Liver (tissue), 3 donors: ENCODE measurements around the gene NOC4L.

Source experiments
- ATF3 ChIP-seq: IDR thresholded peaks from 2 replicates; pipeline ENCODE4 v1.6.1; 2016; ENCODE audit warnings: antibody characterized with exemption
- CTCF ChIP-seq: fragments of 150-350 bp; IDR thresholded peaks from 2 replicates; pipeline ENCODE4 v1.5.1; 2017; ENCODE audit warnings: improper control_type of control experiment, low read depth, low read length; ENCODE audit not compliant: missing input control
- FOXA1 ChIP-seq: IDR thresholded peaks from 2 replicates; pipeline ENCODE4 v1.6.1; 2016; ENCODE audit warnings: antibody characterized with exemption
- RAD21 ChIP-seq, 2 donors: IDR thresholded peaks; 2 replicates each; pipeline ENCODE4 v1.6.1; 2016; ENCODE audit warnings: antibody characterized with exemption in 2 of 2, mild to moderate bottlenecking in 2 of 2
- REST ChIP-seq: IDR thresholded peaks from 2 replicates; pipeline ENCODE4 v1.6.1; 2016; ENCODE audit warnings: antibody characterized with exemption, mild to moderate bottlenecking
- RXRA ChIP-seq, 2 donors: IDR thresholded peaks; 2 replicates each; pipeline ENCODE4 v1.6.1; 2017 to 2018; ENCODE audit warnings: antibody characterized with exemption in 2 of 2, mild to moderate bottlenecking in 1 of 2
- SP1 ChIP-seq: IDR thresholded peaks from 2 replicates; pipeline ENCODE4 v1.6.1; 2018; ENCODE audit warnings: antibody characterized with exemption, mild to moderate bottlenecking
- TAF1 ChIP-seq: conservative IDR thresholded peaks from 2 replicates; pipeline ENCODE4 v1.6.1; 2016; ENCODE audit warnings: antibody characterized with exemption, mild to moderate bottlenecking
- YY1 ChIP-seq: IDR thresholded peaks from 2 replicates; pipeline ENCODE4 v1.6.1; 2016; ENCODE audit warnings: antibody characterized with exemption, mild to moderate bottlenecking
- donor health status: healthy.
- donor health status: healthy.

- TF ChIP-seq CTCF: no peak
- no peak for TF ChIP-seq TAF1
- no peak for TF ChIP-seq ATF3
- TF ChIP-seq SP1: no peak
- no peak for TF ChIP-seq RAD21 (IDR thresholded peaks at IDR 0.05)
- no peak for TF ChIP-seq REST
- TF ChIP-seq RXRA (IDR thresholded peaks at IDR 0.05): no peak
- TF ChIP-seq FOXA1: no peak
- TF ChIP-seq YY1: no peak
Measured at GRCh38 chr12:132160601-132161035, 16.4 kb downstream of the NOC4L start.
